GM03348 (cell line): Measurements from ENCODE around the gene MC3R.
"Not testable (repeated sequence)": the region's sequence is repeated elsewhere in the genome, so short reads cannot be mapped to it uniquely, and the experiment has no call there.

ENCODE experiments used
- DNase-seq: peaks from one replicate; pipeline ENCODE4 v3.0.0; 2012; ENCODE audit warnings: low spot score

MC3R gene

DNA sequence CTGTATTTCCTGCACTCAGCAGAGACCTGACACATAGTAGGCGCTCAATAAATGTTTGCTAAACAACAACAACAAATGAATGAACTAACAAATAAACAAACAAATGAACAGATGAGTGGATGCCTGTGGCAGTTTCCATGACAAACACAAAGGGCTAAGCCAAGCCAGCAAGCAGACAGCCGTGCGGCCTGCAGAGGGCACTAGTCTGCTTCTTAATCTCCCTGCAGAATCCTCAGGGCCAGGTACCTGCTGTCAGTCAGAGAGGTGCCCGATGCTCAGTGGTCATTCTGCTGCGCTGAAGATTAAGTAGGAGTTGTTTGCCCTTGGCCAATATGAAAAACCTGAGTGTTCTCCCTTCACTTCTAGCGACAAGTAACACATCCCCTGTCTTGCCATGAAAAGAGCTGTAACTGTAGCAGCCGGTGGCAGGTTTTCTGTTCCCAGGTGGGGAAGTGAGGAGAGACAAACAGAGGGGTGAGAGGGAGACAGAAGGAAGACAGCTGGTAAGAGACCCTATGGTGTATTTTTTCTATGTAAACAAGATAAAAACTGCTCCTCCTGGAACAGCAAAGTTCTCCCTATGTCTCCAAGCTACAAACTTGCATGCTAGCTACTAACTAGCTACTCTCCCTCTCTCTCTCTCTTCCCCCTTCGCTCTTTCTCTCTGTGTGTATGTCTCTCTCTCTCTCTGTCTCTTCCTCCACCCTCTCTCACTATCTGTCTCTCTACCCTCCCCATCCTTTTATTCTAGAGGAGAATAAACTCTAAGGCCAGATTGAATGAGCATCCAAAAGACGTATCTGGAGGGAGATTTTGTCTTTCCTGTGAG lies at the start of gene MC3R:
MC3R (plus strand) TSS at position 779 of the 829 bp plus-strand sequence. CDS start 112 bp downstream, outside the sequence.
- DNase-seq: peak; percentile 58

DNA sequence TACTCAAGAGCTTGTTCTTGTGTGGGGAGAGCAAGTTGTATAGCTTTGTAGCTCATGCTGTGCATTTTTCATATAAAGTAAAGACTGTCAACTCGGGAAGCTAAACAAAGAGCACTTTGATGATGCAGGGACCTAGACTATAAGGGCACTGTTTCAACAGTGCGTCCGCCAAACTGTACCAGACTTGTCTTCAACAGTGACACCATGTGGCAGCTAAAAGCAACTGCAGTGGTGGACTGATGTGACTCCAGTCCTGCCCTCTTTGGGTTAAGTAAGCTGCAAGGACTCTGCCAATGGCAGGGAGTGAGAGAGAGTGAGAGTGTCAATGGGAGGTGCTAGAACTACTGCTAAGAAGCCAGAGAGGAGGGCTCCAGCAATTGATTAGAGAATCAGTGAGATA lies 48.1 kb upstream of the MC3R start:
- DNase-seq: no peak

DNA sequence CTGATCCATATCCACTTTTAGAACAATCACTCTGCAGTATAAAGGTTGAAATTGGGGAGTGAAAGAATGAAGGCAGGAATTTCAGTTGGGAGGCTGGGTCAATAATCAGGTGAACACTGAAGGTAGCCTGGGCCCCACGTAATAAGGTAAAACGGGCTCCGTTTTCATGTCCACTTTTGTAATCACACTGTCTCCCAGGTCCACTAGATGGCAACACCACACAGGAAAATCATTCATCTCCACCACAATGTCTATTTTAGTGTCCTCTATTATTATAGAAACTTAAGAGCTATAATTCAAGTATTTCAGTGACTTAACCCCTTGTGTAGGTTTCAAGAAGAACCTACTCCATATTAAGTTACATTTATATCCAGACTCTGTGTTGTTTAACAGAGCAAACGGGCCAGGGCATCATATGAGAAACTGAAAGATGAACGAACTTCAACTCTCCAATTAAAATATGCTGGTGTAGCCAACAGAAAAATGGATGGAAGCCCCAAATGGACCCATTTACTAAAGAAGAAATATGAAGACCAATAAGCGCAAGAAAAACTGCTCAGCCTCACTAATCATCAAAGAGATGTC lies 45.9 kb upstream of the MC3R start:
- DNase-seq: peak; percentile 42

DNA sequence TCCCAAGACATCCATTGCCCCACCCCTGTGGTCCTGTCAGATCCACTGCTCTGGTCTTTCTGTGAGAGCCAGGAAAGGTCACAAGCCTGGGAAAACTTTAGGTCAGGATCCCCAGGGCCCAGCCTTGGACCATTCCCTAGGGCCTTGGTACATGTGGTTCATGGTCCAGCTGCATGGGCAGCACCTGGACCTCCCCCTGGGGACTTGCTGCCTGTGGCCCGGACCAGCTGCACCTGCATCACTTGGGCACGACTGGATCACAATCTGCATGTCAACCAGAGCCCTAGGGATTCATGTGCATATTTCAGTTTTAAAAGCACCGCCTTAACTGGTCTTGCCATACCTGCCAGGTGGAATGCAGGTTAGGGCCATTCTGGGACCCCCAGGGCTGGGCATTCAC lies 44.3 kb upstream of the MC3R start:
- no peak for DNase-seq

DNA sequence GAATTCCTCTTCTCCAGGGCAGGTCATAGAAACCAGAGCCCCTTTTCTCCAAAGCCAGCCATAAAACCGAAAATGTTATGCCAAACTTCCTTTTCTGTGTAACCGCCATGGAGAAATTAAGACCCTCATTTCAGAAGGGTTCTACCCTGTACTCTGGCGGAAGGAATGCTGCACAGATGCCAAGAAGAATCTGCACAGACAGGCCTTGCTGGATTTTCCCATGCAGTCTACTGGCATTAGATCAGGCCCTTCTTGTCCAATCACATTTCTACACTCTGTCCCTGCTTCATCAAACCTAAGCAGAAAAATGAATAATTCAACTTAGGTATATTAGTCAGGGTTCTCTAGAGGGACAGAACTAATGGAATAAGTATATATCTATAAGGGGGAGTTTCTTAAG lies 43.2 kb upstream of the MC3R start:
- DNase-seq: no peak

DNA sequence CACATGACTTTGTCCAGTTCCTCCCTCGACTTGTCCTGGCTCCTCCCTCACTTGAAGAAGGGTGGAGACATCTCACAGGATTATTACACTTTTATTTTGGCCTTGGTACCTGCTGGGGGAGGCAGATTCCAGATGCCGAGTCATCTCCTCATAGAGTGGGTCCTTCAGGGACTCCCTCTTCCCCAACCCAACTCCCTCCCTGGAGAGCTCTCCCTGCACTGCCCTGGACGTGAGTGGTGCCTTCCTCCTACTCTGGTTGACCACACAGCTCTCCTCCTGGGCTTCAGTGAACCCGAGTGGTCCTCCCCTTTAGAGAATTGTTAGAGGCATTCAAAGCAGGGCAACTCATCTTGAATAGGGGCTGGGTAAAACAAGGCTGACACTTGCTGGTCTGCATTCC lies 40.9 kb upstream of the MC3R start:
- DNase-seq: no peak

DNA sequence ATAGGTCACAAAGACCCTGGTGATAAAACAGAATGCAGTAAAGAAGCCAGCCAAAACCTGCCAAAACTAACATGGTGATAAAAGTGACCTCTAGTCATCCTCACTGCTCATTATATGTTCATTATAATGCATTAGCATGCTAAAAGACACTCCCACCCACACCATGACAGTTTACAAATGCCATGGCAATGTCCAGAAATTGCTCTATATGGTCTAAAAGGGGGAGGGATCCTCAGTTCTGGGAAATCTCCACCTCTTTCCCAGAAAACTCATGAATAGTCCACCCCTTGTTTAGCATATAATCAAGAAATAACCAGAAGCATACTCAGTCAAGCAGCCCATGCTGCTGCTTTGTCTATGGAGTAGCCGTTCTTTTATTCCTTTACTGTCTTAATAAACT lies 40.4 kb upstream of the MC3R start:
- DNase-seq: no peak

DNA sequence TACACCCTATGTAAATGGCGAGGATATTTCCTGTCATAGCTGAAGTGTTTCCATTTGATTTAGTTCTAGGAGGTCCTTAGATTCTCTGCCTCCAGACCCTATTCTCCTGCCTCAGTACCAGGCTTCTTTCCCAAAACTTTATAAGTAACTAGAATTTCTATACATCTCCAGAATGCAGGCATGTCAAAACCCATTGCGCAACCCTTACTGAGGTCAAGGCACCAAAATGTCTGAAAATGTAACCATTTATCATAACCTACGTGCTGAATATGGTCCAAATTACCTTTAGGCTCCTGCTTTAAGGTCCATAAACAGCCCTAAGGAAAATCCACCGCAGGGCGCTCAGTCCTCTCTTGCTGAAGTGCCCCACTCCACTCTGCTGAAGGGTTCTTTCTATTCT lies 37.5 kb upstream of the MC3R start:
- no peak for DNase-seq

DNA sequence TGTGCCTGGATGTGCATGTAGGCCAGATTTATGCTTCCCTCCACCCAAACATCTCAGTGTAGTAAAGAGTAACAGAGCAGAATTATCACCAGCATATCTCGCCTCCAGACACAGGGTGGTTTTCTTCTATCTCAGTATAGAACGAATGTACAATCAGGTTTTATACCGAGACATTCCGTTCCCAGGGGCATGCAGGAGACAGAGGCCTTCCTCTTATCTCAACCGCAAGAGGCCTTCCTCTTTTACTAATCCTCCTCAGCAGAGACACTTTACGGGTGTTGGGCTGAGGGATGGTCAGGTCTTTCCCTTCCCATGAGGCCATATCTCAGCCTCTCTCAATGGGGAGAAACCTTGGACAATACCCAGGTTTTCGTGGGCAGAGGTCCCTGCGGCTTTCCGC lies 36.4 kb upstream of the MC3R start:
- no peak for DNase-seq

DNA sequence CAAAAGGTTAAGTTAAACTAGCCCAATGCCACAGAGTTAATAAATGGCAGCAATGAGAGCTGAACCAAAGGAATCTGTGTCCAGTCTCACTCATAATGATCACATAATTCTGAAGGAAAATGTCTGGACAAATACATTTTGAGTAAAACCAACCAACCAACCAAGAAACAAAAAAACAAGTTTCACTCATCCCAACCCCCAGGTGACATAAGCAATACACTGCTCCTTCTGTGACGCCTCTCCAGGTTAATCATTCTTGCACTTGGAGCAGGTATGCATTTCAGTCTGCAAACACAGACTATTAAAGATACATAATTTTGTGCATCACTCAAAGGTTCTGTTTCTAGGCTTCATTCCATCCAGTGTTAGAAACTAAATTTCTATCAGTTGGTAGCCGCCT lies 35.2 kb upstream of the MC3R start:
- DNase-seq: no peak

DNA sequence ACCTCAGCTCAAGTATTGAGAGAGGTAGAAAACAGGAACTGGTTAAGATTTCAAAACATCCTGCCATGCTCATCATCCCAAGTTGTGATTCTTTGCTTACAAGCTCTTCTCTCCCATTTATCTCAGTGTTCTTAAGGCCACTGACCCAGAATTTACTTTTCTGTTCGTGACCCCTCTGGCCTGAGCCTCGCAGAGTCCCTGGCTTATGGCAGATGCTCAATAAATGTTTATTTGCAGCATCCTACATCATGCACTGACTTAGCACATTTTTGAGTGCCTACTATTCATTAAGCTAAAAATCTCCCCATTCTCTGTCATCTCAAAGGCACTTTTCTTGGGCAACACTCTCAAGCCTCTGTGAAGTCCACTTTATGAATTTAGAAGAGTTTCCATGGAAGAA lies 33.4 kb upstream of the MC3R start:
- no peak for DNase-seq

DNA sequence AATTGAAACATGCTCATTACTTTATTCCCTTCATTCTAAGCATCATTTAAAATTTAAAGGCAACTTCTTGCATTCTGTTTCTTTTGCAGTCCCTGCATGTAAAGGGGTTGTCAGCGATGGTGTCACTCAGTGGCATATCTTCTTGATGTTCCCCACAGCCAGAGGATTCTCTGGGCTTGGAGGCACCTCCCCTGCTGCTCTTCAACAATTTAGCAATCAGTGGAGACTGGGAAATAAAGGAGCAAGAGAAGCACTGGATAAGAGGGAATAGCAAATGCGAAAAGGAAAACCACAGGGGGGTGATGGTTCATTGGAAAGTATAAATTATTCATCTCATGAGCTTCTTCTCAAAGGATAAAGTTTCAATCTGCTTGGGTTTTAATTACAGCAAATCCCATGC lies 30.7 kb upstream of the MC3R start:
- DNase-seq: no peak

DNA sequence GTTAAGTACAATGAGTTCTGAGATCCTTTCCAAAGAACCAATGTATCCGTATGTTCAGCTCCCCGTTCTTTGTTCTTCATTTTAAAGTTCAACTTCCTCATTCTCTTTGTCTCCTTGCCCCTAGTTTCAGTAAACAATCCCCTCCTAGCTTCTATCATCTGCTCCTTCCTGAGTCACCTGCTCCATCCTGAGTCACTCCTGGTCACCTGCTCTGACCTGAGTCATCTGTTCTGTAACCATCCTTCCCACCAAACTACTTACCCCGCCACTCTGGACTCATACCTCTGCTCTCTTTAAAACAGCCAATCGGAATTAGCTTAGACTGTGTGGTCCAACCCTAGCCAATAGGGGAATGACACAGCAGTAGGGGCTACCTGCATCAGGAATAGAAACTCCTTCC lies 27.3 kb upstream of the MC3R start:
- not testable (repeated sequence) for DNase-seq

DNA sequence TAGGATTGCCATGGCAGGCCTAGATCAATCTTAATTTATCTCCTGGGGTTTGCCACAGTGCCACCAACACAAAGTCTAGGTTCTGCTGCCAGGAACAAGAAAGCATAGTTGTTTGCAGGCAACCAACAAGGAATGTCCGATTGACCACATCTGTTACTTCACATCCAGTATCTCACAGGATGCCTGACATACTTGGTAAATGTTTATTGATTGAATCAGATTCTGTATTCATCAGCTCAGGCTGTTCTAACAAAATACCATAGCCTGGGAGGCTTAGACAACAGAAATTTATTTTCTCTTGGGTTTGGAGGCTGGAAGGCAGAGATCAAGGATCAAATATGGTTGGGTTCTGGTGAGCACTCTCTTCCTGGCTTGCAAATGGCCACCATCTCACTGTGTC lies 26.3 kb upstream of the MC3R start:
- no peak for DNase-seq

DNA sequence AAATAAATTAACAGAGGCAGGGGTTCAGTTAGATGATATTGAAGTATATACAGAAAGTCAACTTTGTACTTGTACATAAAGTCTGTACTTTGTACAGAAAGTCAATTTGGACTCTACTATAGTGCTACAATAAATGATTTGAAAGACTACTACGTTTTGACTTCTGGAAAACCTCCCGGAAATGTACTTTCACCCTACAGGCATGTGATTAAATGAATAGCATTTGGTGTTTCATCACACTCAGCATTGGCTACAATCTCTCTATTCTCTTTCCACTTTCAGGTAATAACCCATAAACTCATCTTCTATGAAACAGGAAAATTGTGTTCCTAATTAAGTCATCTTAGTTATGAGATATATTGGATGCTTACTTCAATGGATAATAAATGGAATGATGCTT lies 25.6 kb upstream of the MC3R start:
- no peak for DNase-seq

DNA sequence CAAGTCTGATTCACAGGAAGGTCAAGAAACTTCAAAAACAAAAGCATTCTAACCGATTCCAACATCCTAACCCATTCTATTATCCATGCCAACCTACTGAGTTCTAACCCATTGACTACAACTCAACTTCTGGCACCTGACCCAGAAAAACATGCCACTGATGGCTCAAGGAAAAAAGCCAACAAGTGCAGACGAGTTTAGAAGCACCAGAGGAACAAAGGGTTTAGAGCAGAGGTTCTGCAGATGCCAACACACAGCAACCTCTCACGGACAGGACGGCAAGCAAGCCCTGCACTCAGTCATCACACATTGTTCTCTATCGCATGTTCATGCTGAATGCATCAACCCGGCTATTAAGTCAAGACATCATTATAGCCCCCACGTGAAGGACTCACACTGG lies 25.2 kb upstream of the MC3R start:
- DNase-seq: no peak

DNA sequence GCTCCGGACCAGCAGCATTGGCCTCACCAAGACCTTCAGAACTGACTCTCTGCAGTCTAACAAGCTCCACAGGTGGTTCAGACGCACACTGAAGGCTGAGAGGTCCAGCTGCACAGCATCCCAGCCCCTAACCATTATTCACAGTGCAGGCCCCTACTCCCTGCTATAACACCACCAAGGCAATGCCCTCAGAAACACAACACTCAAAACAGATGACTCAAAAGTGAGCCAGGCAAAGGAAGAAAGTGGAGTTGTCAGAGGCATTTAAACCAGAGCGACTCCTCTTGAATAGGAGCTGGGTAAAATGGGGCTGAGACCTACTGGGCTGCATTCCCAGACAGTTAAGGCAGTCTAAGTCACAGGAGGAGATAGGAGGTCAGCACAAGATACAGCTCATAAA lies 20.5 kb upstream of the MC3R start:
- no peak for DNase-seq

DNA sequence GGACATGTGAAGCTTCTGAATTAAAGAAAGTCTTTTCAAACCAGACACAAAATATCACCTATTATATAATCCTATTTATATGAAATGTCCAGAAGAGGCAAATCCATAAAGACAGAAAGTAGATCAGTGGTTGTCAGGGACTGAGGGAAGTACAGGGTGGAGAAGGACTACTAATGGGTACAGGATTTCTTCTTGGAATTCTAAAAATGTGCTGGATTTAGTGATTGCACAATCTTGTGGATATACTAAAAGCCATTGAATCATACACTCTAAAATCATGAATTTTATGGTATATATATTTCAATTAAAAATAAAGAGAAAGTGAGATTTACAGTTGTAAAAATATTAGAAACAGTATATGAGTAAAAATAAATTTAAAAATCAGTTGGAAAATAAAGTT lies 18.7 kb upstream of the MC3R start:
- no peak for DNase-seq

DNA sequence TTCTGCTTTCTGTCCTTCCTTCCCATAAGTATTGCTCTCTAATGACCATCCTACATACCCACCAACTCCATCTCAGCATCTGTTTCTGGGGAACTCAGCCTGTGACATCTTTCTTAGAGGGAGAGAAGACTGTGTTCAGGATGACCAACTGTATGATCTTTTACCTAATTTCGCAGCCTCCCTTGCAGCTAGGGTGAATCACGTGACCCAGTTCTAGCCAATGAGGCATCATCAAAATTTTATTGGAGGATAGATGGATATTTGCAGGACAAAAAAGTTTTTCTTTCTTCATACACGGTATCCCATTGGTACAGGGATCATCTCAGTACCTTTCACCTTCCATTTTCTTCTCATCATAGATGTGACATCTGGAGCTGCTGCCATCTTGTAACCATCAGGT lies 14.4 kb upstream of the MC3R start:
- no peak for DNase-seq

DNA sequence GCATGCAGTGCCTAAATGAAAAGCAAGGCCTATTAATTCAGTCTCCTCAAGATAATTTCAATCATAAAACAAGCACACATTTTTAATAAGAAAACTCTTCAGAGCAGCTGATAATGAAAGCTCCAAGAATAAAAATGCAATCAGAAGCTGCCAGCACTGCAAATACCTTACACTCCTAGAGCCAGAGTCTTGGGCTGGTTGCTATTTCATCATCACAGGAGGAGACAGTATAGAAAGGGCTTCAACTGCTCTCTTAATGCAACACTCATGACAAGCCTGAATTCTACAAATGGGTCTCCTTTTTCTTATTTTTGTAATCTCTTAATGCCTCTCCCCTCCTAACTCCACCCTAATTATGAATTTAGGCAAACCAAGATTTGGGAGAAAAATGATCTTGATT lies 11.2 kb upstream of the MC3R start:
- no peak for DNase-seq

DNA sequence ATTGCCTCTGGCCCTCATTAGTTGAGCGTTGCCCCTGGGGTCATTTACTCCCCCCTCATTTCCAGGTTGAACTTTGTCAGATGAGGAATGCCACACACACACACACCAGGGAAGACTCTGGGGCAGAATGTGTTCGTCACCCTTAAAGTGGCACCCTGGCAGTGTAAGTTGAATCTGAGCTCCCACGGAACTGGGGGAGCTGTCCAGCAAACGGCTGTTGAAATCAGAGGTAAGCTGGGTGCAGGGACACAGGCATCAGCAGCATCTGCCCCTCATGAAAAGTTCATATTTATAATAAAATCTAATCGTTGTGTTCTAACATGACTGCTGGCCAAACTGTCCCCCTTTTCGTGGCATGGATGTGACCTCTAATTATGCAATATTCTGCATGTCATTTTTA lies 4.3 kb upstream of the MC3R start:
- DNase-seq: no peak

DNA sequence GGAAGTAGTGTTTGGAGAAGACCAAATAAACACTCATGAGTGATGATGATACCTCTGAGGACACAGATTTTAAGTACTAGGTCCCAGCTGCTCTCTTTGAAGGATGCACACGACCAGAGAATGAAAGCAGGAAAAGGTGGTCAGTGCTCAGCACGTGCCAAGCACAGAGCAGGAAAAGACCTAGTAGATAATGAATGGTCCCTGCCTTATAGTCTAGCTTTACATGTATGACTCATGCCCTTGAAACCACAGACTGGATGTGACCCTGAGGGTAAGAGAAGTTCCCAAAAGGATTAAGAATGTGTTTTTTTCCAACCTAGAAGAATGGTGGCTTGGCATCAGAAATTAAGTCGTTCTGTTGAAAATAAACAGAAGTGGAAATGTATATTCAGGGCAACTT lies 2.8 kb upstream of the MC3R start:
- DNase-seq: no peak

DNA sequence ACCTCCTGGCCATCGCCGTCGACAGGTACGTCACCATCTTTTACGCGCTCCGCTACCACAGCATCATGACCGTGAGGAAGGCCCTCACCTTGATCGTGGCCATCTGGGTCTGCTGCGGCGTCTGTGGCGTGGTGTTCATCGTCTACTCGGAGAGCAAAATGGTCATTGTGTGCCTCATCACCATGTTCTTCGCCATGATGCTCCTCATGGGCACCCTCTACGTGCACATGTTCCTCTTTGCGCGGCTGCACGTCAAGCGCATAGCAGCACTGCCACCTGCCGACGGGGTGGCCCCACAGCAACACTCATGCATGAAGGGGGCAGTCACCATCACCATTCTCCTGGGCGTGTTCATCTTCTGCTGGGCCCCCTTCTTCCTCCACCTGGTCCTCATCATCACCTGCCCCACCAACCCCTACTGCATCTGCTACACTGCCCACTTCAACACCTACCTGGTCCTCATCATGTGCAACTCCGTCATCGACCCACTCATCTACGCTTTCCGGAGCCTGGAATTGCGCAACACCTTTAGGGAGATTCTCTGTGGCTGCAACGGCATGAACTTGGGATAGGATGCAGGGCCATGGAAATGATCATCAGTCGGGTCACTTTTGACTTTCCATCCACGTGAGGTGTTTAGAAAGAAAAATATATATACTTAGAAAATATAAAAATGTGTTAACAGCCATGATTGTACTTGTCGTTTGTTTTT lies 868 bp downstream of the MC3R start:
- DNase-seq: peak; percentile 9
